ENCODE results near the gene RPL13.

GRCh38 chr16:89565256-89565505, 4.7 kb downstream of the RPL13 start:
- TF ChIP-seq, protein P1, sequence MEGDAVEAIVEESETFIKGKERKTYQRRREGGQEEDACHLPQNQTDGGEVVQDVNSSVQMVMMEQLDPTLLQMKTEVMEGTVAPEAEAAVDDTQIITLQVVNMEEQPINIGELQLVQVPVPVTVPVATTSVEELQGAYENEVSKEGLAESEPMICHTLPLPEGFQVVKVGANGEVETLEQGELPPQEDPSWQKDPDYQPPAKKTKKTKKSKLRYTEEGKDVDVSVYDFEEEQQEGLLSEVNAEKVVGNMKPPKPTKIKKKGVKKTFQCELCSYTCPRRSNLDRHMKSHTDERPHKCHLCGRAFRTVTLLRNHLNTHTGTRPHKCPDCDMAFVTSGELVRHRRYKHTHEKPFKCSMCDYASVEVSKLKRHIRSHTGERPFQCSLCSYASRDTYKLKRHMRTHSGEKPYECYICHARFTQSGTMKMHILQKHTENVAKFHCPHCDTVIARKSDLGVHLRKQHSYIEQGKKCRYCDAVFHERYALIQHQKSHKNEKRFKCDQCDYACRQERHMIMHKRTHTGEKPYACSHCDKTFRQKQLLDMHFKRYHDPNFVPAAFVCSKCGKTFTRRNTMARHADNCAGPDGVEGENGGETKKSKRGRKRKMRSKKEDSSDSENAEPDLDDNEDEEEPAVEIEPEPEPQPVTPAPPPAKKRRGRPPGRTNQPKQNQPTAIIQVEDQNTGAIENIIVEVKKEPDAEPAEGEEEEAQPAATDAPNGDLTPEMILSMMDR (IDR thresholded peaks at IDR 0.05; ENCODE audit: low read depth, low read length, missing input control) = no peak
- TF ChIP-seq MAX (IDR thresholded peaks at IDR 0.05) = no peak
- no peak for TF ChIP-seq FOXA1 (IDR thresholded peaks at IDR 0.05)
- TF ChIP-seq YY1 (IDR thresholded peaks at IDR 0.05) = no peak
- TF ChIP-seq GABPA (IDR thresholded peaks at IDR 0.05 in 1 of 2, conservative IDR thresholded peaks at IDR 0.05 in 1 of 2) = no peak
- no peak for TF ChIP-seq SP1 (IDR thresholded peaks at IDR 0.05)
- no peak for TF ChIP-seq RAD21 (IDR thresholded peaks at IDR 0.05)
- TF ChIP-seq, protein P2, sequence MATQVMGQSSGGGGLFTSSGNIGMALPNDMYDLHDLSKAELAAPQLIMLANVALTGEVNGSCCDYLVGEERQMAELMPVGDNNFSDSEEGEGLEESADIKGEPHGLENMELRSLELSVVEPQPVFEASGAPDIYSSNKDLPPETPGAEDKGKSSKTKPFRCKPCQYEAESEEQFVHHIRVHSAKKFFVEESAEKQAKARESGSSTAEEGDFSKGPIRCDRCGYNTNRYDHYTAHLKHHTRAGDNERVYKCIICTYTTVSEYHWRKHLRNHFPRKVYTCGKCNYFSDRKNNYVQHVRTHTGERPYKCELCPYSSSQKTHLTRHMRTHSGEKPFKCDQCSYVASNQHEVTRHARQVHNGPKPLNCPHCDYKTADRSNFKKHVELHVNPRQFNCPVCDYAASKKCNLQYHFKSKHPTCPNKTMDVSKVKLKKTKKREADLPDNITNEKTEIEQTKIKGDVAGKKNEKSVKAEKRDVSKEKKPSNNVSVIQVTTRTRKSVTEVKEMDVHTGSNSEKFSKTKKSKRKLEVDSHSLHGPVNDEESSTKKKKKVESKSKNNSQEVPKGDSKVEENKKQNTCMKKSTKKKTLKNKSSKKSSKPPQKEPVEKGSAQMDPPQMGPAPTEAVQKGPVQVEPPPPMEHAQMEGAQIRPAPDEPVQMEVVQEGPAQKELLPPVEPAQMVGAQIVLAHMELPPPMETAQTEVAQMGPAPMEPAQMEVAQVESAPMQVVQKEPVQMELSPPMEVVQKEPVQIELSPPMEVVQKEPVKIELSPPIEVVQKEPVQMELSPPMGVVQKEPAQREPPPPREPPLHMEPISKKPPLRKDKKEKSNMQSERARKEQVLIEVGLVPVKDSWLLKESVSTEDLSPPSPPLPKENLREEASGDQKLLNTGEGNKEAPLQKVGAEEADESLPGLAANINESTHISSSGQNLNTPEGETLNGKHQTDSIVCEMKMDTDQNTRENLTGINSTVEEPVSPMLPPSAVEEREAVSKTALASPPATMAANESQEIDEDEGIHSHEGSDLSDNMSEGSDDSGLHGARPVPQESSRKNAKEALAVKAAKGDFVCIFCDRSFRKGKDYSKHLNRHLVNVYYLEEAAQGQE (IDR thresholded peaks at IDR 0.05) = no peak
- TF ChIP-seq EGR1 (IDR thresholded peaks at IDR 0.05; ENCODE audit: low read depth in 2 of 2) = no peak
- TF ChIP-seq JUND (IDR thresholded peaks at IDR 0.05) = no peak
- no peak for TF ChIP-seq TAF1 (conservative IDR thresholded peaks at IDR 0.05)
